OCI-M2 (cell line): ENCODE measurements around the gene DIP2B.
A peak's percentile ranks its signal among the peaks of the same experiment; 100 is the strongest.

Experiments used
- DNase-seq: peaks from one replicate; lab custom pipeline; 2025; ENCODE audit not compliant: unreplicated experiment; lab: John Stamatoyannopoulos, UW

DIP2B gene

DNA sequence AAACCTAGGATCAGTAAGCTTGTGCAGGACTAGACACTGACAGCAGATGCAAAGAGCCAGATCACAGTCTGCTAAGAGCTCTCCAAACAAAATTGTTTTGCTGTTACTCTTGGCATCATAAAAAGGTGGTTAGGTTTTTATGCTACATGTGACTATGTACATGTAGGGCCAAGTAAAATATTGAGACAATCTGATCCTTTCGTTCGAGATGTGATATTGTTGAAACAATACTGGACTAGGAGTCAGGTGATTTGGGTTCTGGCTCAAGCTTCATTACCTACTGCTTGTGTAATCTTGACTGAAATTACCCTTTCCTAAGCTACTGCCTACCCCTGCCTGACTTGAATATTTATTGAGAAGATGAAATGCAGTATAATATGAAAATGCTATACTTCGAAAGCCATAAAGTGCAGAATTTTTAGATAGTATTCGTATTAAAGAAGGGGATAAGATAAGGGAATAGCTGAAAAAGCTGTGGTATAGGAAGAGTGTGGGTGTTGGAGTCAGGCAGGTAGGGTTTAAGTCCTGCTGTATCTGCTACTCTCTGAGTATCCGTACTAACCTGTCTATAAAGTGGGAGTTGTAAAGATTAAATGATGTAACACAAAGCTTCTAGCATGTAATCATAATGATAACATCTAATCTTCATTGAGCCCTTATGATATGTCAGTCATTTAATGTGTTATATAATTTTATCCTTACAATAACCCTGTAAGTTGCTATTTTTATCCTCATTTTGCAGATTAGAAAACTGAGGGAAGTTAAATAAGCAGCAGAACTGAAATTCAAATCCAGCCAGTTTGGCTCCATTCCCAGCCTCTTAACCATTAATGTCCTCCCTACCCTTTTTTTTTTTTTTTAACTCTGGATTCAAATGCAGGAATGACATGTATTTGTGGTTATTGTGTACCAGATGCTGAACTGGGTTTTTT, 220.5 kb downstream of the DIP2B start:
- no peak for DNase-seq

- DNase-seq = no peak
These were observed 222.7 kb downstream of the DIP2B start for GRCh38 chr12:50727466-50727865.

DNA sequence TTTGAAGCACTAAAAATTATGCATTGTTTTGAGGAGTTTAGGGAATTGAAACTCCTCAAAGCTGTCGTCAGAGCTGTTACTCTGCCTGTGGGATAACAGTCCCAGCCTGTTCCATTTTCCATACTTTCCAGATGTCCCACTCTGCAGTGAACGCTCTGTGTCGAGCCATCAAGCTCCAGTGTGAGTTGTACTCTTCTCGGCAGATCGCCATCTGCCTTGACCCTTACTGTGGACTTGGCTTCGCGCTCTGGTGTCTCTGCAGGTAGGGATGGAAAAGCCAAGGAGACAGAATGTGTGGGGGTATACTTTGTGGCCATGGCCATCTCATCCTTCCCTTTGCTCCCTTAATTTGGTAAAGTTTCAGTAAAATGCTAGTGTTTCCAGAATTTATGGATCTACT, 223.6 kb downstream of the DIP2B start:
- no peak for DNase-seq

- no peak for DNase-seq
These were observed 224.1 kb downstream of the DIP2B start for GRCh38 chr12:50728841-50729240.

DNA sequence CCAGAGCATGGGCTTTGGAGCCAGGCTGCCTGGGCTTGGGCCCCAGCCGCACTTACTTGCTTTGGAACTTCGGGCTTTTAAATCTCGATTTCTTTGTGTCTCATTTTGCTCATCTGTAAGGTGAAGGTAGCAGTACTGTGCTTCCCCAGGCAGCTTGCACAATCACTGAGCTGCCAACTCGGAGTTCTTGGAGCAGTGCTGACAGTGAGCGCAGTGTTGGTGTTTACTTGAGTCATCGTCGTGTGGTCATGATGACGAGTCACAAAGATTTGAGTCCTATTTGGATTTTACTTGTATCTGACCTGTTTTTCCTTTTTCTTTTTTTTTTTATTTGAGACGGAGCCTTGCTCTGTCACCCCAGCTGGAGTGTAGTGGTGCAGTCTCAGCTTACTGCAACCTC, 227.8 kb downstream of the DIP2B start:
- DNase-seq = no peak

DNA sequence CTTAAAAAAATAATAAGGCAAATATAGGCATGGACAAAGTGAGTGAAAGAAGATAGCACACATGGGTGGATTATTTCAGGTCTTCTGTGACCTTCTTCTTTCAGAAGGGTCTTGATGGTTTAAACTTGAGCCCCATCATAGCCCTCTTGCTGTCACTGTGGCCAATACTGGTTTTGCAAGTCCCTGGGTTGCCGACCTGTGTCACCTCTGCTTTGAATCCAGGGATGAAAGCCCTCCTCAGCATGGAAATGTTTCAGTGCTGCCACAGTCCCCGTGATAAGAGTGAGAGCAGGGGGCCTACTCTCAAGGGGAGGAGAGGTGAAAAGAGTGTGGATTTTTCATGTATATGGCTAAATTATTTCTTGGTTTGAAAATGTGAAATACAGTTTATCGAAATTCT, 228.9 kb downstream of the DIP2B start:
- no peak for DNase-seq

DNA sequence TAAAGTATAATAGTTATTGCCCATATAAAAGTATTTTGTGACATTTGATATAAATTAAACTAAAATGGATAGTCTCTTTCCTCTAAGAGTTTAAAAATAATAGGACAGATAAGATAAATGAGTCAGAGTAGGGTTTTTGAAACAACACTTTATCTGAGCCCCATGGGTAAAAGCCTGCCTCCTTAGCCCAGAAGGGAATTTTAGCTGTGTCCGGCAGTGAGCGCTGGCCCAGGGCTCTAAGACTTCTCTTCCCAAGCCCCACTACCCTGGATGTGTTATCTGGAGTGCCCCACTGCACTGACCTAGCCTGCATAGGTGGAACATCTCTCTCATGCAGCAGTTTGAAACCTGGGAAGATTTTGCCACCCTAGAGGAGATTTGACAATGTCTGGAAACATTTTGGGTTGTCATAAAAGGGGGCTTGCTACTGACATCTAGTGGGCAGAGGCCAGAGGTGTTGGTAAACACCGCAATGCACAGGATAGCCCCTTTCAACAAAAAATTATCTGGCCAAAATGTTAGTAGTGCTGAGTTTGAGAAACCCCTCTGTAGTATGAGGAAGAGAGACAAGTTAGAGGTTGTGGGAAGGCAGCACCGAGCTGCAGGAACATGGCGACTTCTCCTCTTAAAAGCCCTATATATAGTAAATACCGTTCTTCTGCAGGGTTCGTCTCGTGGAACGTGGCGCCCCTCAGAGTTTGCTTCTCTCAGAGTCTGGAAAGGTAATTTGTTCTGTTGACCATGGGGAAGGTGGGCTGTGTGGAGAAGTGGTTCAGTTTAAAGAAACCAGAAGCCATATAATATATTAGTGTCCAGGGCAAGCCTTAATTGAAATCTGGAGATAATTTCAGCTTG, 229.9 kb downstream of the DIP2B start:
- DNase-seq = peak; percentile 1

- no peak for DNase-seq
These were observed 234.8 kb downstream of the DIP2B start for GRCh38 chr12:50739611-50740010.

- no peak for DNase-seq
These were observed 235.5 kb downstream of the DIP2B start for GRCh38 chr12:50740307-50740706.

- DNase-seq = no peak
These were observed 238.0 kb downstream of the DIP2B start for GRCh38 chr12:50742776-50743175.

DNA sequence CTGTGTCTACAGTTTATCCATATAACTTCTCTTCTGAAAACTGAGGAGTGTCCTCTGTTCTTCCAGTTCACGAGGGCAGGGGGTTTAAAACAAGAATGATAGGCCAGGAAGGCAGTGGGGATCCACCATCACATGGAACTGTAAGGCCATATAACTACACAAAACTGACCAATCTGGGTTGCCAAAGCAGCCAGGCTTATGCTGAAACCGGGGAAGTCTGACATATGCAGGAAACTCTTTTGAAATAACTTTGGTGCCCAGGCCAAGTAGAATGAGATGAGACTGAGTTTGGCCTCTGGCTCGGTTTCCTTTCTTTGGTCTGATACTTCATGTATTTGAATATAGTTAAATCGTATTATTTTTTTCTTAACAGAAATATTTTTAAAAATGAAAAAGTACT, 241.1 kb downstream of the DIP2B start:
- DNase-seq = no peak

GRCh38 chr12:50746431-50746830, 241.6 kb downstream of the DIP2B start:
- no peak for DNase-seq

DNA sequence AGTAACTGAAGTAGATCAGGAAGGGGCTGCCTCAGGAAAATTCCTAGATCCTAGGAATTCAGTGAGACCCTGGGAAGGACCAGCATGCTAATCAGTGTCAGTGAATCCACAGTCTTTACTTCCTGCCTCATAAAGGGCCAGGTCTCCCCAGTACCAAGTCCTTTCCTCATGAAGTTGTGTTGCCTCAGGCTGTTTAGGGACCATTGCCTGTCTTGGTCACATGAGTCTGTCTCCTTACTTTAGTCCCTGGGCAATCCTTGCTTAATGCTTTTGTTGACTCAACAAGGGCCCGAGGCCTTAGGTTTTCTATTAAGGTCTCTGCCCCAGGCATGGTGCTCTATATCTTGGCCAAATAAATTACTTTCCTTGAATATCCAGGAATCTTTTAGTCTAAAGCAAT, 243.0 kb downstream of the DIP2B start:
- DNase-seq = no peak

- DNase-seq = no peak
These were observed 244.7 kb downstream of the DIP2B start for GRCh38 chr12:50749459-50749882.

DNA sequence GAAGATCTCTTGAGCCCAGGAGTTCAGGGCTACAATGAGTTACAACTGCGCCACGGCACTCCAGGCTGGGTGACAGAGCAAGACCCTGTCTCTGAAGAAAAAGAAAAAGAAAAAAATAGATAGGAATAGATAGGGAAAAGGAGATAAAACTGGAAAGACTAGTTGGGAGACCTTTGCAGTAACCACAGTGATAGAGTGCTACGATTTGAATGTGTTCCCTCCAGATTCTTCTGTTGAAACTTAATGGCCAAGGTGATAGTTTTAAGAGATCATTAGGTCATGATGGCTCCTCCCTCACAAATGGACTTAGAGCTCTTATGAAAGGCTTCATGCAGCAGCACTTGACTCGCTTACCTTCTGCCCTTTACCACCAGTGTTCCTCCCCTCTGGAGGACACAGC, 245.6 kb downstream of the DIP2B start:
- DNase-seq = no peak

DNA sequence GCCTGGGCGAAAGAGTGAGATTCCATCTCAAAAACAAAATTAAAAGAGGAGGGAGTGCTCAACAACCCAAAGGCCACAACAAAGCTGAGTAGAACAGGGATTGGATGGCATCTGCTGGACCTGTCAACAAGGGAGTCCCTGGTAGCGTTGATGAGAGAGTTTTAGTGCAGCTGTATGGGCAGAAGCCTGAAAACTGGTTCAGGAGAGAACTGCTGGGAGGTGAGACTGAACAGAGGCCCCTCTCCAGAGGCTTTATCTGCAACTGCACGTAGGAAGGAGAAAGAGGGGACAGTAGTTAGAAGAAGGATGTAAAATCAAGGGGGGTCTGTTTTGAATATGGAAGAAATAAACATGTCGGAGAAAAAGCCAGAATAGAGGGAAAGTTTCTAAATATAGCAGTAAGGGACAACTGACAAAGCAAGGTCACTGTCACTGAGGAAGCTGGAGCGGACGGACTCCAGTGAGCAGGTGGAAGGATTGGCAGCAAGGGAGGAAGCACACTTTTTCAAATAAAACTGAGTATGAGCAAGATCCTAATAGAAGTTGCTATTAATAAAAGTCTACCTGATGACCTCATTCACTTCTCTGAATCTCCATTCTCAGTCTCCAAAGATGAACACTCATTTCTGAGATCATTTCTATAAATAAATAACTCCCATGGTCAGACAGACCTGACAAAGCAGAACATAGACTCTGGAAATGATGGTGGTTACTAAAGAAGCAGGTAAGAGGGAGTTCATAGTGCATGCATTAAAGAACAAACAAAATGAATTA, 247.3 kb downstream of the DIP2B start:
- no peak for DNase-seq

DNA sequence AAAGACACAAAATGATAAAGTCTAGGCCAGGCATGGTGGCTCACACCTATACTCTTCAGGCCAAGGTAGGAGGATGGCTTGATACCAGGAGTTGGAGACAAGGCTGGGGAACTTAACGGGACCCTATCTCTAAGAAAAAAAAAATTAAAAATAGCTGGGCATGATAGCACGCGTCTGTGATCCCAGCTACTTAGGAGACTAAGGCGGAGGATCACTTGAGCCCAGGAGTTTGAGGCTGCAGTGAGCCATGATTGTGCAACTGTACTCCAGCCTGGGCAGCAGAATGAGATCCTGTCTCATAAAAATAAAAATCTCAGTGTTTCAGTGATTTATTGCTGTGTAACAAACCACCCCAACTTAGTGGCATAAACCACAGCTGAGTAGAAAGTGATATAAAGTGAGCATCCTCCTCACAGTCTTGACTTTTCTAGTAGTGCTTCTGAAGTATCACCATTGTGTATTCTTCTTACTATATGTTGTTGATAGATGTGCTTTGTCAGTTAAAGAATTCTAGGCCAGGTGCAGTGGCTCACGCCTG, 248.5 kb downstream of the DIP2B start:
- DNase-seq = no peak

DNA sequence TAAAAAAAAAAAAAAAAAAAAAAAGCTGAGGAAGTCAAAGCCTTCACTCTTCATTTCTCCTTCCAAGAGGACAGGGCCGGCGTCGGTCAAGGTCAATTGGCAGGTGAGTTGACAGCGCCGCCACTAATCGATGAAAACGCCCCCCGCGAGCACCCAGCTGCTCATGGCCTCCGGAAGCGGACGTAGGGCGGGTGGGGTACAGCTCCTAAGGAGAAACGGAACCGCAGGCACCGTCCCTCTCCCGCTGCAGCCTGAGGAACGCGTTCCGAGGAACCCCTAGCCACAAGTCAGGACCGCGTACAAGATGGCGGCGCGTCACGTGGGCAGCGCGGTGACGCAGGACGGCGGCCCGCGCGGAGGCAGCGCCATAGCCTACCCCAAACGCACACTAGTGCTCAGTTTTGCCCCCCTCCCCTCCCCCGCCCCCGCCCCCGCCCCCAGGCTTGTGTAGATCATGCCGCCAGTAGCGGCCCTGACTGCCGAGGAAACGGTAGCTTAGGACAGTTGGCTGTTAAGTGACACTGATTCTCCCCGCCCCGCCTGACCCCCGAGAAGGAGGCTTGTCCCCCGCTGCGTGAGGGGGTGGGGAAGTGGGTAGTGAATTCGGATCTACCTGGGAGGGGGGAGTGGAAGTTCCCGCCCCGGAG, 259.0 kb downstream of the DIP2B start, which contains the start of gene ATF1:
Gene ATF1, plus strand, starts transcription at position 463 of the 647 bp plus-strand sequence. CDS start 16,045 bp downstream, outside the sequence.
- peak; percentile 44 for DNase-seq

DNA sequence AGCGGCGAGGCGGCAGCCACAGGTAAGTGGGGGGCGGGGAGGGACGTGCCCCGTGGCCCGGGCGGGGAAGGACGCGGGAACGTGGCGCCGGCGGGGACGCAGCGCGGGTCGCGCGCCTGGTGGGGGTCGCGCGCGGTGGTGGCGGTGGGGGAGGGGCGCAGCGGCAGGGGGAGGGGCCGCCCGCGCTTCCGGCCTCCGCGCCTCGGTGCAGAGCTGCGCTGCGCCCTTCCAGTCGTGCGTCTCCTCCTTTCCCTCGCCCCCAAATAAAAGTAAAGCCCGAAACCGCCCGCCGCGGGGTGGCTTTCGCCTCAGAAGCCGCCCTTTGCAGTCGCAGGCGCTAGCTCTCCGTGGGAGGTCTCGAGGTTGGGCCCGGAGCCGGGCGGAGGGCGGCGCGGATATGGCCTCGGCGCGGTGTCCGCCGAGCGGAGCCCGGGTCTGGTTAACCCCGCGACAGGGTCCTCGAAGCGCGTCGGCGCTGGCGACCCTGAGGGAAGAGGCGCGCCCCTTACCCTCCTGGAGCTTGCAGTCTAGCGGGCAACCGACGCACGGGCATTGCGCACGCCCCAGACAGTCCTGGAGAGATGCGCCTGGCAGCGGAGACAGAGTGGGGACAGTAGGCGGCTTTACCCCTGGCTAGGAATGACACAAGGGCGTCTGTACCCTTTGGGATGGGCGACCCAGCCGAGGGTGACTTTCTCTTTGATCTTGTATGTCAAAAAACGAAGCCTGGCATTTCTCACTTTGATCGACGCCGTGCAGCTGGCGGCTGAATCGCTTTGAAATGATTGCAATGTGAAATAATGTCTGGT, 259.7 kb downstream of the DIP2B start:
- no peak for DNase-seq
